Fibroblast of pulmonary artery (primary cell): ENCODE results near the gene TBX2.

Experiments
- DNase-seq: peaks from one replicate; pipeline ENCODE4 v3.0.0-alpha.2; 2010; ENCODE audit warnings: low read depth
- H3K4me3 ChIP-seq: replicated peaks from 2 replicates; pipeline ENCODE4 v1.5.1; 2011; ENCODE audit warnings: low read depth, mild to moderate bottlenecking, control low read depth, low read length, moderate library complexity
- CTCF ChIP-seq: IDR thresholded peaks from 2 replicates; pipeline ENCODE4 v1.5.1; 2011; ENCODE audit warnings: mild to moderate bottlenecking, control low read depth, low read length, inconsistent platforms; ENCODE audit errors: missing control alignments

Gene TBX2

GRCh38 chr17:61384354-61384691, 15.3 kb upstream of the TBX2 start:
- no peak overlapping the region for H3K4me3 ChIP-seq
- no peak for TF ChIP-seq CTCF
- DNase-seq: no peak

DNA sequence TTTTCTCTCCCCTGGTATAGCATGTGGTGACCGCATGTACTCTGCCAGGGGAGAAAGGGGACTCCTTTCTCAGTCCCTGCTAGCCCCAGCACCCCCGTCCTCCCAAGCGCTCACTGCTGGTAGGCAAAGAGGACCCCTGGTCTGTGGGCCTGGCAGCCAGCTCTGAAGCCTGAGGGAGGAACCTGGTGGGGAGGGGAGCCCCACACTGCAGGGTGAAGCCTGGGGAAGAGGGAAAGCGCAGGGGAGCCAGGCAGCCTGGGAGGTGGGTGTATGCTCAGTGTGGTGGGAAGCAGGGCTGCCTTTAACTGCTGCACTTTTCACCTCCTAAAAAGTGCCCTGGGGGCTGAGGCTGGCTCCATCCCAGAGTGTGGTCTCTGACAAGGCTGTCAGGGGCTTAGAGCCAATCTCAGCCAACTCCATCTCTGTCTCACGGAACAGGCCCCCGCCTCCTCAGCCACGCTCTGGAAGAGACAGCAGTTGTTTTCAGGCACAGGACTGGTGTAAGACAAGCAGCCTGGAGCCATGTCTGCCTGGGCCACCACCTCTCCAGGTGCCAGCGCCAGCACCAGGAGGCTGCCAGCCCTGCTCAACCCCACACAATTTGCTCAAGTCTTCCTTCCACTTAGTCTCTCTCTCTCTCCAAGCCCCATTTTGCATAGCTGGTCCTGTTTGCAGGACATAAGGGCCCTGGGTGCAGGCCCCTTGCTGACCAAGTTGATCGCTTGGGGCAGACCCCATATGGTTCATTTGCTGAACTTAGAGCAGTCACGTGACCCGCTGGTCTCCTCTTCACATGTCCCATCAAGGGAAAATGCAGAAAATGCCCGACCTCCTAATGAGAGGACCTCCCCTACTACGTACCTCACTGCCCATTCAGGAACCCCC, 14.7 kb upstream of the TBX2 start:
- no peak for TF ChIP-seq CTCF
- DNase-seq: no peak
- no peak overlapping the region for H3K4me3 ChIP-seq

GRCh38 chr17:61385577-61386236, 13.9 kb upstream of the TBX2 start:
- no peak for DNase-seq
- H3K4me3 ChIP-seq: no peak overlapping the region
- no peak for TF ChIP-seq CTCF

GRCh38 chr17:61386251-61386650, 13.4 kb upstream of the TBX2 start:
- DNase-seq: no peak
- no peak for TF ChIP-seq CTCF
- H3K4me3 ChIP-seq: no peak overlapping the region

DNA sequence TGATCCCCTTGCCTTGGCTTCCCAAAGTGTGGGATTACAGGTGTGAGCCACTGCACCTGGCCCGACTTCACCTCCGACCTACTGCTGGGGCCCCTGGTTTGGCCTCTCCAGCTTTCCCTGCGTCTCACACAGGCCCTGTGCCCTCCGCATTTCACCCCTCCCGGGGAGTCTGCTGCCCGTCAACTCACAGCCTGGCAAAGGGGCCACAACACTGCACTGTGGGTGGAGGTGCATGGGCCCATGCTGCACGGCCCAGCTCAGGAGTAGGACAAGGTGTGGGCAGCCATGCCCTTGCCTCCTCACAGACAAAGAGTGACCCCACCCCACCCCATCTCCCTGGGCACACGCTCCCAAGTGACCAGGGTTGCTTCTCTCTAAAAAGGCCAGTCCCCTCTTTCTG, 12.6 kb upstream of the TBX2 start:
- no peak for DNase-seq
- no peak overlapping the region for H3K4me3 ChIP-seq
- no peak for TF ChIP-seq CTCF

GRCh38 chr17:61387511-61388305, 11.9 kb upstream of the TBX2 start:
- H3K4me3 ChIP-seq: no peak overlapping the region
- no peak for TF ChIP-seq CTCF
- DNase-seq: no peak
